Measurements from ENCODE around the gene MAPK14.
"Not testable (repeated sequence)": the region's sequence is repeated elsewhere in the genome, so short reads cannot be mapped to it uniquely, and the experiment has no call there.

DNA sequence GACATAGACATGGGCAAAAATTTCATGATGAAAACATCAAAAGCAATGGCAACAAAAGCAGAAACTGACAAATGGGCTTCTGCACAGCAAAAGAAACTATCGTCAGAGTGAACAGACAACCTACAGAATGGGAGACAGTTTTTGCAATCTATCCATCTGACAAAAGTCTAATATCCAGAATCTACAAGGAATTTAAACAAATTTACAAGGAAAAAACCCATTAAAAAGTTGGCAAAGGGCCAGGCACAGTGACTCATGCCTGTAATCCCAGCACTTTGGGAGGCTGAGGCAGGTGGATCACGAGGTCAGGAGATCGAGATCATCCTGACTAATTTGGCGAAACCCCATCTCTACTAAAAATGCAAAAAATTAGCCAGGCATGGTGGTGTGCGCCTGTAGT is 60.6 kb downstream of the MAPK14 start:
- not testable (repeated sequence) for TF ChIP-seq POLR2AphosphoS5 (IDR thresholded peaks at IDR 0.05; ENCODE audit: borderline replicate concordance, low read depth, low read length); EZH2 (IDR thresholded peaks at IDR 0.05); FOXP2 (optimal IDR thresholded peaks at IDR 0.05; ENCODE audit: control extremely low read depth, extremely low read length, insufficient read depth)

Data from SK-N-MC (cell line).